NCI-H1105 (cell line): Measurements from ENCODE around the gene GPBP1L1.
A peak's percentile ranks its signal among the peaks of the same experiment; 100 is the strongest.

Experiments
- DNase-seq: peaks from one replicate; lab custom pipeline; 2025; lab: John Stamatoyannopoulos, UW

The GPBP1L1 gene

DNA sequence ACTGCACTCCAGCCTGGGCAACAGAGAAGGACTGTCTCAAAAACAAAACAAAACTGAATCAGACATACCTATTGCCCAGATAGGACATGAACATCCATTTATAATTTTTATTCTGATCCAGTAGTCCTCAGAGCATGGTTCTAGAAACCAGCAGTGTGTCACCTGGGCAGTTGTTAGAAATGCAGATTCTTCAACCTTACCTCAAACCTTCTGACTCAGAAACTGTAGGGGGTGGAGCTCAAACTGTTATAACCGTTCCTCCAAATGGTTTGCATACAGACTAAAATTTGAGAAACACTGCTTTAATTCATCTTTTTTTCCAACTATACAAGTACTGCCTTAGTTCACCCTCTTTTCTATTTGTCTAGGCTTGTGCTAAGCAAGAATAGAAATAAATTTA, 96.5 kb downstream of the GPBP1L1 start:
- DNase-seq, result no peak

DNA sequence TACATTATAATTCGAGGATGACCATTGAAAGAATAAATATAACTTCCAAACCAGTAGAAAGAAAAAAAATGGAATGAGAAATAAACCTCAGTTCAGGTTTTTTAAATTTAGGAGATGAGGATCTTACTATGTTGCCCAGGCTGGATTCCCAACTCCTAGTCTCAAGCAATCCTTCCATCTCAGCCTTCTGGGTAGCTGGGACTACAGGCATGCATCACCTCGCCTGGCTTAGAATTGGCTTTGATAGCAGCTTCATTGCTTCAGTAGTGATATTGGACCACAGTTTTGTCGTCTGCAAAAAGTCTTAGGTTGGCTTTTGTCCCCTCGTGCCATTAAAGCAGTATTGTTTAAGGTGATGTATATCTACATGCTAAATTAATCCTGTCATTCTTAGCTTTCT, 99.6 kb downstream of the GPBP1L1 start:
- no peak for DNase-seq

DNA sequence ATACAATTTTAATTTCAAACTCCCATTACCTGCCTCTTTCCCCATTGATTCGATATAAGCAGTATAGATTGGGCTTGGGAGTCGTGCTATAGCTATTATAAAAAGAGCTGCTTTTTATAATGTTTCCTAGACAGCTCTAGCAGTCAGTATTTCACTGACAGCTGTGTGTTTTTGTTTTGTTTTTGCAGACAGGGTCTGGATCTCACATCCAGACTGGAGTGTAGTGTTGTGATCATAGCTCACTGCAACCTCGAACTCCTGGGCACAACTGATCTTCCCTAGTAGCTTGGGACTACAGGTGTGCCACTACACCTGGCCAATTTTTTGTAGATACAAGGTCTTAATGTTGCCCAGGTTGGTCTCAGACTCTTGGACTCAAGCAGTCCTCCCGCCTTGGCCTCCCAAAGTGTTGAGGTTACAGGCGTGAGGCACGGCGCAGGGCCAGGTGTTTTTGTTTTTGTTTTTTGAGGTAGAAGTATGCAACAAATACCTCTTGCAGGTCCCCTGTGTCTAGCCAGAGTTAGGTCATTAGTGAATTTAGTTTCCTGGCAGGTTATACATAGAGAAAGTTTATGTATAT, 100.7 kb downstream of the GPBP1L1 start:
- DNase-seq, result no peak

DNA sequence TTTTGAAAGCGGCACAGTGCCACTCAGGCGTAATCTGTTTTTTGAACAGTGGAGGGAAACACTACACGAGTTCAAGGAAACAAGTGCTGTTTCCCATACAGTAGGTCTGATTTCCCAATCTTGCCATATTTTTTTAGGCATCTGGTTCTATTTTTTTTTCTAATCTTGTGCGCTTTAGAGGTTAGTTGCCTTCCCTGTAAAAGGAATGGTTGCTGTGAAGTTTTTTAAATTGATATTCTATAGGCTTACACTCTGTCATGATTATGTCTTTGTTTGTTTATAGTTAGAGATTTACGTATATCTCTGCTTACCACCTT, 101.3 kb downstream of the GPBP1L1 start:
- DNase-seq, result no peak

GRCh38 chr1:45584351-45585109, 101.8 kb downstream of the GPBP1L1 start:
- peak; percentile 96 for DNase-seq

- peak; percentile 75 for DNase-seq
These were observed 102.5 kb downstream of the GPBP1L1 start, which contains the start of gene NASP for GRCh38 chr1:45583666-45584350. Gene NASP, plus strand, starts transcription at chr1:45584041. Its CDS starts 106 bp downstream, at chr1:45584147.

GRCh38 chr1:45583264-45583665, 103.1 kb downstream of the GPBP1L1 start:
- DNase-seq, result peak; percentile 98
